Fibroblast of villous mesenchyme (primary cell): ENCODE measurements around the gene UPK1B. TPM values are rescaled to one million over a fixed set of nuclear protein-coding genes. Genes with fewer than 3 reads are reported as not detected.
A peak's percentile ranks its signal among the peaks of the same experiment; 100 is the strongest.
"Not testable (repeated sequence)": the region's sequence is repeated elsewhere in the genome, so short reads cannot be mapped to it uniquely, and the experiment has no call there.

Source experiments
- DNase-seq: peaks from one replicate; pipeline ENCODE4 v3.0.0-alpha.2; 2010; ENCODE audit warnings: low read depth
- H3K4me3 ChIP-seq: 2 replicates; pipeline ENCODE4 v1.5.1; 2011; ENCODE audit warnings: low read depth, mild to moderate bottlenecking, low read length
- total RNA-seq: library from RNA; depleted of rRNA; stranded (reverse); fragments of >200 nt; gene quantifications from 2 replicates; pipeline ENCODE4 v1.2.3, GENCODE V29; 2012
- TF ChIP-seq, protein P1 (sequence below): IDR thresholded peaks from 2 replicates; pipeline ENCODE4 v1.5.1; 2012; ENCODE audit warnings: low read depth, mild to moderate bottlenecking, low read length; ENCODE audit not compliant: insufficient read depth

Gene UPK1B
- 0.32 and 2.2 TPM in 2 replicates for total RNA-seq

DNA sequence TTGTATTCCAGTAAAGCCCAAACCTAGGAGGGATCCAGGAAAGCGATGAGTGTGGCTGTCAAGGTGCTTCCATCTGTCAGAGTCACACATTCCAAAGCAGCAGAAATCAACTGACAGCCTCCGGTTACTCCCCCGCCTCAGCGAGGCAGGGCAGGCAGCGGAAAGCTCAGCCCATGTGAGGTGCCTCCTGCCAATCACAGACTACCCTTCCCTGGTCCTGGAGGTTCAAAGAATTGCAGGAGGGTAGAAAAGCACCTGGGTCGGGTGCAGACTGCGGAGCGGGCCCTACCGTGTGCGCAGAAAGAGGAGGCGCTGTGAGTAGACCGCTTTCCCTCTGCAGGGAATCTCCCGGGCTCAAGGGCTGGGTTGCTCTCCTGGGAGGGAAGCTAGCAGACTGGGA is at the start of gene UPK1B:
TSS of gene UPK1B (plus strand) at position 274 of the 400 bp plus-strand sequence. CDS start 13,144 bp downstream, outside the sequence.
- H3K4me3 ChIP-seq: no peak within 1 kb of the TSS
- DNase-seq: no peak
- TF ChIP-seq, protein P1, sequence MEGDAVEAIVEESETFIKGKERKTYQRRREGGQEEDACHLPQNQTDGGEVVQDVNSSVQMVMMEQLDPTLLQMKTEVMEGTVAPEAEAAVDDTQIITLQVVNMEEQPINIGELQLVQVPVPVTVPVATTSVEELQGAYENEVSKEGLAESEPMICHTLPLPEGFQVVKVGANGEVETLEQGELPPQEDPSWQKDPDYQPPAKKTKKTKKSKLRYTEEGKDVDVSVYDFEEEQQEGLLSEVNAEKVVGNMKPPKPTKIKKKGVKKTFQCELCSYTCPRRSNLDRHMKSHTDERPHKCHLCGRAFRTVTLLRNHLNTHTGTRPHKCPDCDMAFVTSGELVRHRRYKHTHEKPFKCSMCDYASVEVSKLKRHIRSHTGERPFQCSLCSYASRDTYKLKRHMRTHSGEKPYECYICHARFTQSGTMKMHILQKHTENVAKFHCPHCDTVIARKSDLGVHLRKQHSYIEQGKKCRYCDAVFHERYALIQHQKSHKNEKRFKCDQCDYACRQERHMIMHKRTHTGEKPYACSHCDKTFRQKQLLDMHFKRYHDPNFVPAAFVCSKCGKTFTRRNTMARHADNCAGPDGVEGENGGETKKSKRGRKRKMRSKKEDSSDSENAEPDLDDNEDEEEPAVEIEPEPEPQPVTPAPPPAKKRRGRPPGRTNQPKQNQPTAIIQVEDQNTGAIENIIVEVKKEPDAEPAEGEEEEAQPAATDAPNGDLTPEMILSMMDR: no peak

DNA sequence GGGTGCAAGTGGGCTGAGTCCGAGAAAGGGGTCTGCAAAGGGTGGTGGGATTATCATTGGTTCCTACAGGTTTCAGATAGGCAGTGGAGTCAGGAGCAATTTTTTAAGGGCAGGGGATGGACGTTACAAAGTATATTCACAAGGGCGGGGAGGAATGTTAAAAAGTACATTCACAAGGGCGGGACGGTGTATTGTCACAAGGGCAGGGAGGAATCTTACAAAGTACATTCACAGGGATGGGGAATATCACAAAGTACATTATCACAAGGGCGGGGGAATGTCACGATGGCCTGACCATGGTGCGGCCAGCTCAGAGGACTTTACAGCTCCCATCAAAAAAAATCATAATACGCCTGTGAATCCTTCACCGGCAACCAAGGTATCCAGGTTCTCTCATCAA is 48.1 kb upstream of the UPK1B start:
- H3K4me3 ChIP-seq: no peak overlapping the region
- TF ChIP-seq, protein P1: no peak
- DNase-seq: no peak

DNA sequence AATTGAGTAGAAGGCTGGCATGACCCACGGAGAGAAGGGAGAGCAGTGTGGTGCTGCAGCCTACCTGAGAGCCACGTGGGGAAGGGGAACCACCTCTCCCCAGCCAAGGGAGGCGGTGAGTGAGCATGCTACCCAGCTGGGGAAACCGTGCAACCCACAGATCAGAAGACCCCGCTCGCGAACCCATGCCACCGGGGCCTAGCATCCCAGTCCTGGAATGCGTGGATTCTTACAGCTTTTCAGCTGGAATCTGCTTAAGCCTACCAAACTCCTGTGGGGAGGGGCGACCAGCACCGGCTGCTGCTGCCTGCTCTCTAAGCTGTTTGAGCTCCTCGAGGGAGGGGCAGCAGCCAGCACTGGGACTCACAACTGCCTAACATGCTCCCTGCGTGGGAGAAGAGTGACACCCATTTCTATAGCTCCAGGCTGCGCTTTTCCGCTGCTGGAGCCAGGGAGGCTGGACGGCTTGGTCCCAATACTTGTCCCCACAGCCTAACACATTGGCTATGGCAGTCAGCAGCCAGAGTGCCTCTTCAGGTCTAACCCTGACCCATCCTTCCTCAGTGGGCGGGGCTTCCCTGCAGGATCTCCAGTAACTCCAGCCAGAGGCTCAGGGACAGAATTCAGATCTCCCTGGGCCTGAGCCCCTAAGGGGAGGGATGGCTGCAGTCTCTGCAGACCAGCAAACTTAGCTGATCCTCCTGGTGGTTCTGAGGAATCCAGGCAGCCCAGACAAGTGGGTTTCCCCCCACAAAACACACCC is 47.5 kb upstream of the UPK1B start:
- TF ChIP-seq, protein P1: no peak
- no peak overlapping the region for H3K4me3 ChIP-seq
- DNase-seq: no peak

DNA sequence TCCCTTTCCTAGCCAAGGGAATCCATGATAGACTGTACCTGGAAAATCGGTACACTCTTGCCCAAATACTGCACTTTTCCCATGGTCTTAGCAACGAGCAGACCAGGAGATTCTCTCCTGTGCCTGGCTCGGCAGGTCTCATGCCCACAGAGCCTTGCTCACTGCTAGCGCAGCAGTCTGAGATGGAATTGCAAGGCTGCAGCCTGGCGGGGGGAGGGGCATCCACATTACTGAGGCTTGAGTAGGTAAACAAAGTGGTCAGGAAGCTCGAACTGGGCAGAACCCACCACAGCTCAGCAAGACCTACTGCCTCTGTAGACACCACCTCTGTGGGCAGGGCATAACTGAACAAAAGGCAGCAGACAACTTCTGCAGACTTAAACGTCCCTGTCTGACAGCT is 43.1 kb upstream of the UPK1B start:
- not testable (repeated sequence) for DNase-seq, H3K4me3 ChIP-seq

DNA sequence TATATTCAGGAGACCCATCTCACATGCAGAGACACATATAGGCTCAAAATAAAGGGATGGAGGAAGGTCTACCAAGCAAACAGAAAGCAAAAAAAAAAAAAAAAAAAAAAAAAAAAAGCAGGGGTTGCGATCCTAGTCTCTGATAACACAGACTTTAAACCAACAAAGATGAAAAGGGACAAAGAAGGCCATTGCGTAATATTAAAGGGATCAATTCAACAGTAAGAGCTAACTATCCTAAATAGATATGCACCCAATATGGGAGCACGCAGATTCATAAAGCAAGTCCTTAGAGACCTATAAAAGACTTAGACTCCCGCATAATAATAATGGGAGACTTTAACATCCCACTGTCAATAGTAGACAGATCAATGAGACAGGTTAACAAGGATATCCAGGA is 41.1 kb upstream of the UPK1B start:
- not testable (repeated sequence) for H3K4me3 ChIP-seq, DNase-seq

DNA sequence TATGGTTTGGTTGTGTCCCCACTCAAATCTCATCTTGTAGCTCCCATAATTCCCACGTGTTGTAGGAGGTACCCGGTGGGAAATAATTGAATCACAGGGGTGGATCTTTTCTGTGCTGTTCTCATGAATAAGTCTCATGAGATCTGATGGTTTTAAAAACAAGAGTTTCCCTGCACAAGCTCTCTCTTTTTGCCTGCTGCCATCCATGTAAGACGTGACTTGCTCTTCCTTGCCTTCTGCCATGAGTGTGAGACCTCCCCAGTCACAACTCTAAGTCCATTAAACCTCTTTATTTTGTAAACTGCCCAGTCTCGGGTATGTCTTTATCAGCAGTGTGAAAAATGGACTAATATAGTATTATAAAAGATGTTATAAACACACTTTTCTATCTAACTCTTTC is 34.0 kb upstream of the UPK1B start:
- H3K4me3 ChIP-seq, DNase-seq: not testable (repeated sequence)

DNA sequence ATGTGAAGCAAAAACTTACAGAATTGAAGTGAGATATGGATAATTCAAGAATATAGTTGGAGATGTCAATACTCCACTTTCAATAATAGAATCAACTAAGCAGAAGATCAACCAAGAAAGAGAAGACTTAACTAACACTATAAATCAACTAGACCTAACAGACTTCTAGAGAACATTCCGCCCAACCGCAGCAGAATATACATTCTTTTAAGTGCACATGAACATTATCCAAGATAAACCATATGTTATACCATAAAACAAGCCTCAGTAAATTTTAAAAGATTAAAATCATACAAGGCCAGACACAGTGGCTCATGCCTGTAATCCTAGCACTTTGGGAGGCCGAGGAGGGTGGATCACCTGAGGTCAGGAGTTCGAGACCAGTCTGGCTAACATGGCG is 32.9 kb upstream of the UPK1B start:
- DNase-seq: peak; percentile 17
- TF ChIP-seq, protein P1: no peak
- no peak overlapping the region for H3K4me3 ChIP-seq

DNA sequence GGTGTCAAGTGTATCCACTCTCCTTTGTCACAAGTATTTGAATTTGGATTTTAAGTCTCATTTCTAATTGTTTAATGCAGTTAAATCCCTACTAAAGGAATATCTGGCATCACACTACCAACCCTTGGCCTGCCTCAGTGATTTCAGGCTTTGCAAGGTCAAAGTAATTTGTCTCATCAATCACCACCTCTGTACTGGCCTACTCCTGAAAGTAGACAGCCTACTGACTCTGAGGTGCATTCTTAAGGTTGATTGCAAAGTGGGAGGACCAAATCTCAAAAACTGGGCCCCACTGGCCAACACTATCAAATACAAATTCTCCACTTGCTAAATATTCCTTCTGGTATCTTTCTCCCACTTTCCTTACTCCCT is 28.3 kb upstream of the UPK1B start:
- no peak for DNase-seq
- TF ChIP-seq, protein P1: no peak
- no peak overlapping the region for H3K4me3 ChIP-seq
